ENCODE measurements around the gene CEP192. TPM values are rescaled to one million over a fixed set of nuclear protein-coding genes. Genes with fewer than 3 reads are reported as not detected.

Gene CEP192
- total RNA-seq, 2 donors from 2014 or later, result 23.7 to 24.0 TPM

DNA sequence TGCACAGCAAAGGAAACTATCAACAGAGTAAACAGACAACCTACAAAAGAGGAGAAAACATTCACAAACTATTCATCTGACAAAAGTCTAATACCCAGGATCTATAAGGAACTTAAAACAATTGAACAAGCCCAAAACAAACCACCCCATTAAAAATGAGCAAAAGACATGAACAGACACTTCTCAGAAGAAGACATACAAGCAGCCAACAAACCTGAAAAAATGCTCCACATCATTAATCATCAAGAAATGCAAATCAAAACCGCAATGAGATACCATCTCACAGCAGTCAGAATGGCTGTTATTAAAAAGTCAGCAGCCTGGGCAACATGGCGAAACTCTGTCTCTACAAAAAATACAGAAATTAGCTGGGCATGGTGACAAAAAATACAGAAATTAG is 117.2 kb downstream of the CEP192 start:
- Histone ChIP-seq H3K27ac (no peak overlapping the region), H3K4me1 (peaks cover 0 to 16% of the 10 kb centered on the region in 2 donors), H3K27me3 (no peaks in the 10 kb centered on the region), H3K36me3 (peaks cover 48% of the 10 kb centered on the region), H3K4me3 (no peak overlapping the region), H3K9me3 (no peaks in the 10 kb centered on the region)
- TF ChIP-seq, protein P1, sequence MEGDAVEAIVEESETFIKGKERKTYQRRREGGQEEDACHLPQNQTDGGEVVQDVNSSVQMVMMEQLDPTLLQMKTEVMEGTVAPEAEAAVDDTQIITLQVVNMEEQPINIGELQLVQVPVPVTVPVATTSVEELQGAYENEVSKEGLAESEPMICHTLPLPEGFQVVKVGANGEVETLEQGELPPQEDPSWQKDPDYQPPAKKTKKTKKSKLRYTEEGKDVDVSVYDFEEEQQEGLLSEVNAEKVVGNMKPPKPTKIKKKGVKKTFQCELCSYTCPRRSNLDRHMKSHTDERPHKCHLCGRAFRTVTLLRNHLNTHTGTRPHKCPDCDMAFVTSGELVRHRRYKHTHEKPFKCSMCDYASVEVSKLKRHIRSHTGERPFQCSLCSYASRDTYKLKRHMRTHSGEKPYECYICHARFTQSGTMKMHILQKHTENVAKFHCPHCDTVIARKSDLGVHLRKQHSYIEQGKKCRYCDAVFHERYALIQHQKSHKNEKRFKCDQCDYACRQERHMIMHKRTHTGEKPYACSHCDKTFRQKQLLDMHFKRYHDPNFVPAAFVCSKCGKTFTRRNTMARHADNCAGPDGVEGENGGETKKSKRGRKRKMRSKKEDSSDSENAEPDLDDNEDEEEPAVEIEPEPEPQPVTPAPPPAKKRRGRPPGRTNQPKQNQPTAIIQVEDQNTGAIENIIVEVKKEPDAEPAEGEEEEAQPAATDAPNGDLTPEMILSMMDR (IDR thresholded peaks at IDR 0.05), result no peak
- no peak for DNase-seq (ENCODE audit: low spot score)

DNA sequence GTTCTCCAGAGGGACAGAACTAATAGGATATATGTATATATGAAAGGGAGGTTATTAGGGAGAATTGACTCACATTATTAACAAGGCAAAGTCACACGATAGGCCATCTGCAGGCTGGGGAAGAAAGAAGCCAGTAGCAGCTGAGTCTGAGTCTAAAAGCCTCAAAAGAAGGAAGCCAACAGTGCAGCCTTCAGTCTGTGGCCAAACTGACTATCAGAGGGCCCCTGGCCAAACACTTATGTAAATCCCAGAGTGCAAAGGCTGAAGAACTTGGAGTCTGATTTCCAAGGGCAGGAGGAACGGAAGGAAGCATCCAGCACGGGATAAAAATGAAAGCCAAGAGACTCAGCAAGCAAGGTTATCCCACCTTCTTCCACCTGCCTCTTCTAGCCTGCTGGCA is 119.4 kb downstream of the CEP192 start:
- no peak for DNase-seq (ENCODE audit: low spot score)
- Histone ChIP-seq H3K27me3 (no peaks in the 10 kb centered on the region), H3K36me3 (peaks cover 28% of the 10 kb centered on the region), H3K27ac (no peak overlapping the region), H3K4me1 (peaks cover 0 to 16% of the 10 kb centered on the region in 2 donors), H3K9me3 (no peaks in the 10 kb centered on the region), H3K4me3 (no peak overlapping the region)
- TF ChIP-seq, protein P1 (IDR thresholded peaks at IDR 0.05), result no peak

DNA sequence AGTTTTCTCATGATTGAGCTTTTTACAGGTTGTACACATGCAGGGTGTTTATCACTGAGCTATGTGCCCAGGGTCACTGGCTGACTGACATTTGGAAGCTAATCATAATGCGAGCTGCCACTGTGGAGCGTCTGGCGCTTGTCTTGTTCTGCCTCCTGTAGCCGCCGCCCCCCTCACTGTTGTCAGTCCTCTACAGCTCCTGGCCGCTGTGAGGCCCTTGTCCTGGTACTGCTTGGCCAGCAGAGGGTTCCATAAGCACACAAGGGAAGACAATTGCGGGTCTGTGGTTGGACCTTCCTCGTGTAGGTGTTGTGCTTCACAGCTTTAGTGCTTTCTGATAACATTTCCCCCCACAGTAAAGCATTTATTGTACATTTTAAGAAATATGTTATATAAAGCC is 121.8 kb downstream of the CEP192 start:
- H3K4me3 ChIP-seq, result no peak overlapping the region
- no peaks in the 10 kb centered on the region for H3K27me3 ChIP-seq
- H3K4me1 ChIP-seq, result peaks cover 0 to 16% of the 10 kb centered on the region in 2 donors
- H3K9me3 ChIP-seq, result no peaks in the 10 kb centered on the region
- peaks cover 28% of the 10 kb centered on the region for H3K36me3 ChIP-seq
- peak; percentile 68 for DNase-seq (ENCODE audit: low spot score)
- TF ChIP-seq, protein P1 (IDR thresholded peaks at IDR 0.05), result peak; percentile 24 to 69
- no peak overlapping the region for H3K27ac ChIP-seq

DNA sequence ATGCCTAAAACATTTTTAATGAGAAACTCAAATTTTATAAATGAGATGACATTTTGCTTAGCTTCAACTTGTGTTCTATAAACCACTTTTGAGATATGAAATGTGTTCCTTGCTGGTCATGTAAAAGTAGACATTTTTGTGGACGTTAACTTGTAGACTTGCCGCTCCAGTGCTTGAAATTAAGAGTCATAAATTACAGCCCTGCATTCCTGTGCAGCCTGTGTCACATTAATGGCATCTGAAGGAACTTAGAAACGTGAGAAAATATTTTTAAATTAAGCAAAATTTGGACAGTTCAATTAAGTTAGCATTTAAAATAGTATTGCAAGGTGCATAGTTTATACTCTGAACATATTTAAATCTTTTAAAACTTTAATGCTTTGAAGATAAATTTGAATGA is 129.1 kb downstream of the CEP192 start:
- no peak overlapping the region for H3K4me3 ChIP-seq
- H3K27ac ChIP-seq, result no peak overlapping the region
- no peaks in the 10 kb centered on the region for H3K27me3 ChIP-seq
- H3K9me3 ChIP-seq, result no peaks in the 10 kb centered on the region
- TF ChIP-seq, protein P1 (IDR thresholded peaks at IDR 0.05), result no peak
- H3K4me1 ChIP-seq, result no peaks in the 10 kb centered on the region
- no peak for DNase-seq (ENCODE audit: low spot score)
- peaks cover 14% of the 10 kb centered on the region for H3K36me3 ChIP-seq

DNA sequence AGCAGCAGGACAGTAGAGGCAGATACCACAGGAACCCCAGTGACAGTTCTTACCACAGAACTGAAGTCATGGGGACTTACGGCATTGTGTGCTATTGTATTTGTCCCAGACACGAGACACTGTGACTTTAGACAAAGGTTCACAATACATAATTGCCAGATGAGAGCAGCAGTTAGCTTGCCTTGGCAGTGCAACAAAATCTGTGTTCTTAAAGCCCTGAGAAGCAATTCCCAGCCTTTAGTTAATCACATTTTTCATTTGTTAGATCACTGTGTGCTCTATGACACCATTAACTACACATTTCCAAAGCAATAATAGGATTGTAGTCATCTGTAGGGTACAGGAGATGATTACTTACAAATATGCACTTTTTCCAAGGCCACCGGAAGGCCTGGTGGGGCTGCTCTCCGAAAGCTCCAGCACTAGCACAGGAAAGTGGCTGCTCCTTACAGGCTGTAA is 129.8 kb downstream of the CEP192 start:
- H3K27me3 ChIP-seq, result no peaks in the 10 kb centered on the region
- no peaks in the 10 kb centered on the region for H3K9me3 ChIP-seq
- peaks cover 12% of the 10 kb centered on the region for H3K36me3 ChIP-seq
- H3K4me1 ChIP-seq, result no peaks in the 10 kb centered on the region
- DNase-seq (ENCODE audit: low spot score), result no peak
- TF ChIP-seq, protein P1 (IDR thresholded peaks at IDR 0.05), result no peak
- H3K4me3 ChIP-seq, result no peak overlapping the region
- no peak overlapping the region for H3K27ac ChIP-seq

DNA sequence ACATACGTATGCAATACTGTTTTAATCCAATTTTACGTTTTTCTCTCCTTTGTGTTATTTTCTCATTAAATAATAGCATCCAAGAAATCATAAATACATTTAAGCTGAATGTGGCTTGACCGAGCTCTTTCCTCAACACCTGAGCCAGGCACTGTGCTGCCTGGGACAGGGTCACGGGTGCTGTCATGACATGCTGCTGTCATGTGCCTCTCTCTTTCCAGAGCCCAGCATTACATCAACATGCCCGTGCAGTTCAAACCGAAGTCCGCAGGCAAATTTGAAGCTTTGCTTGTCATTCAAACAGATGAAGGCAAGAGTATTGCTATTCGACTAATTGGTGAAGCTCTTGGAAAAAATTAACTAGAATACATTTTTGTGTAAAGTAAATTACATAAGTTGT is 133.2 kb downstream of the CEP192 start:
- Histone ChIP-seq H3K27ac (no peak overlapping the region), H3K27me3 (no peaks in the 10 kb centered on the region), H3K36me3 (no peaks in the 10 kb centered on the region), H3K9me3 (no peaks in the 10 kb centered on the region), H3K4me3 (no peak overlapping the region), H3K4me1 (no peaks in the 10 kb centered on the region)
- DNase-seq (ENCODE audit: low spot score), result no peak
- TF ChIP-seq, protein P1 (IDR thresholded peaks at IDR 0.05), result no peak
